ENCODE results near the gene MACROD2. TPM values are rescaled to one million over a fixed set of nuclear protein-coding genes. Genes with fewer than 3 reads are reported as not detected.

MACROD2 gene
- total RNA-seq, 1 experiment from 2014 or later: 1.4 TPM

GRCh38 chr20:15612198-15612597 lies 1616.9 kb downstream of the MACROD2 start:
- peaks cover 20% of the 10 kb centered on the region for H3K9me3 ChIP-seq (ENCODE audit: low read depth, low read length, poor library complexity, severe bottlenecking)
- ChIA-PET POLR2A (ENCODE audit: low non-redundant PET) (no interaction called here), CTCF (no interaction called here)
- H3K4me1 ChIP-seq (ENCODE audit: insufficient read depth, low read length, poor library complexity, severe bottlenecking): no peaks in the 10 kb centered on the region
- TF ChIP-seq EZH2 (IDR thresholded peaks at IDR 0.05; ENCODE audit: borderline replicate concordance, low read depth, low read length, poor library complexity, severe bottlenecking): no peak
- TF ChIP-seq CTCF (conservative IDR thresholded peaks at IDR 0.05; ENCODE audit: low read depth, low read length): no peak
- no peak for DNase-seq (ENCODE audit: low spot score)
- H3K4me3 ChIP-seq (ENCODE audit: low read depth, low read length, poor library complexity, severe bottlenecking): no peak overlapping the region
- BruUV-seq (replicated peaks): no TSS peak
- H3K27me3 ChIP-seq (replicated peaks; ENCODE audit: insufficient read depth, low read depth, low read length, poor library complexity): no peaks in the 10 kb centered on the region
- intact Hi-C loops (cut with micrococcal nuclease; ENCODE audit: unreplicated experiment): no loop called here
- no peaks in the 10 kb centered on the region for H3K36me3 ChIP-seq (ENCODE audit: insufficient read depth, low read length, poor library complexity, severe bottlenecking)
- H3K27ac ChIP-seq (ENCODE audit: low read depth, low read length, poor library complexity, severe bottlenecking): no peak overlapping the region

- H3K4me1 ChIP-seq (ENCODE audit: insufficient read depth, low read length, poor library complexity, severe bottlenecking): no peaks in the 10 kb centered on the region
- POLR2A ChIA-PET (ENCODE audit: low non-redundant PET): no interaction called here
- intact Hi-C loops (cut with micrococcal nuclease; ENCODE audit: unreplicated experiment): no loop called here
- DNase-seq (ENCODE audit: low spot score): no peak
- no peaks in the 10 kb centered on the region for H3K27me3 ChIP-seq (replicated peaks; ENCODE audit: insufficient read depth, low read depth, low read length, poor library complexity)
- H3K36me3 ChIP-seq (ENCODE audit: insufficient read depth, low read length, poor library complexity, severe bottlenecking): no peaks in the 10 kb centered on the region
- H3K27ac ChIP-seq (ENCODE audit: low read depth, low read length, poor library complexity, severe bottlenecking): no peak overlapping the region
- CTCF ChIA-PET: no interaction called here
- H3K4me3 ChIP-seq (ENCODE audit: low read depth, low read length, poor library complexity, severe bottlenecking): no peak overlapping the region
- peaks cover 20% of the 10 kb centered on the region for H3K9me3 ChIP-seq (ENCODE audit: low read depth, low read length, poor library complexity, severe bottlenecking)
- TF ChIP-seq EZH2 (IDR thresholded peaks at IDR 0.05; ENCODE audit: borderline replicate concordance, low read depth, low read length, poor library complexity, severe bottlenecking) (no peak), CTCF (conservative IDR thresholded peaks at IDR 0.05; ENCODE audit: low read depth, low read length) (no peak)
- no TSS peak for BruUV-seq (replicated peaks)
Measured at GRCh38 chr20:15612769-15613168, 1617.5 kb downstream of the MACROD2 start.

- H3K4me1 ChIP-seq (ENCODE audit: insufficient read depth, low read length, poor library complexity, severe bottlenecking): no peaks in the 10 kb centered on the region
- CTCF ChIA-PET: no interaction called here
- H3K27ac ChIP-seq (ENCODE audit: low read depth, low read length, poor library complexity, severe bottlenecking): no peak overlapping the region
- no peaks in the 10 kb centered on the region for H3K36me3 ChIP-seq (ENCODE audit: insufficient read depth, low read length, poor library complexity, severe bottlenecking)
- TF ChIP-seq EZH2 (IDR thresholded peaks at IDR 0.05; ENCODE audit: borderline replicate concordance, low read depth, low read length, poor library complexity, severe bottlenecking) (no peak), CTCF (conservative IDR thresholded peaks at IDR 0.05; ENCODE audit: low read depth, low read length) (no peak)
- H3K27me3 ChIP-seq (replicated peaks; ENCODE audit: insufficient read depth, low read depth, low read length, poor library complexity): no peaks in the 10 kb centered on the region
- peaks cover 22% of the 10 kb centered on the region for H3K9me3 ChIP-seq (ENCODE audit: low read depth, low read length, poor library complexity, severe bottlenecking)
- intact Hi-C loops (cut with micrococcal nuclease; ENCODE audit: unreplicated experiment): no loop called here
- no peak overlapping the region for H3K4me3 ChIP-seq (ENCODE audit: low read depth, low read length, poor library complexity, severe bottlenecking)
- no TSS peak for BruUV-seq (replicated peaks)
- DNase-seq (ENCODE audit: low spot score): no peak
- POLR2A ChIA-PET (ENCODE audit: low non-redundant PET): no interaction called here
Measured at GRCh38 chr20:15613530-15613929, 1618.2 kb downstream of the MACROD2 start.
